SK-N-SH treated with all-trans-retinoic acid at 6 μM for 48 hours (cell line): ENCODE measurements around the gene SERTAD1.

Experiments used
- CSDC2 ChIP-seq: fragments of 250-450 bp; sonication (Bioruptor Pico); IDR thresholded peaks from 2 replicates; pipeline ENCODE4 v1.5.0; 2020; ENCODE audit warnings: mild to moderate bottlenecking, moderate library complexity
- PPARA ChIP-seq: fragments of 250-450 bp; sonication (Bioruptor Pico); IDR thresholded peaks from 2 replicates; pipeline ENCODE4 v1.5.0; 2020; ENCODE audit warnings: mild to moderate bottlenecking, borderline replicate concordance
- RARB ChIP-seq: fragments of 250-450 bp; sonication (Bioruptor Pico); IDR thresholded peaks from 2 replicates; pipeline ENCODE4 v1.8.0; 2021; ENCODE audit warnings: mild to moderate bottlenecking, moderate library complexity
- TOX ChIP-seq: fragments of 250-450 bp; sonication (Bioruptor Pico); IDR thresholded peaks from 2 replicates; pipeline ENCODE4 v1.8.0; 2021; ENCODE audit warnings: mild to moderate bottlenecking, moderate library complexity, borderline replicate concordance
- ZNF565 ChIP-seq: fragments of 450-650 bp; formaldehyde crosslinking; conservative IDR thresholded peaks from 2 replicates; pipeline ENCODE4 v1.5.0; 2020; ENCODE audit warnings: low read depth, mild to moderate bottlenecking, moderate library complexity
- ZNF8 ChIP-seq: fragments of 450-650 bp; formaldehyde crosslinking; IDR thresholded peaks from 2 replicates; pipeline ENCODE4 v1.5.0; 2020; ENCODE audit warnings: mild to moderate bottlenecking, moderate library complexity
- TF ChIP-seq, protein P1 (sequence below): fragments of 250-450 bp; sonication (Bioruptor Pico); IDR thresholded peaks from 2 replicates; pipeline ENCODE4 v1.8.0; 2020; ENCODE audit warnings: mild to moderate bottlenecking, moderate library complexity, borderline replicate concordance
- TF ChIP-seq, protein P2 (sequence below): fragments of 250-450 bp; sonication (Bioruptor Pico); IDR thresholded peaks from 2 replicates; pipeline ENCODE4 v1.5.1; 2021; ENCODE audit warnings: mild to moderate bottlenecking, moderate library complexity

GRCh38 chr19:40469011-40469410 is 43.2 kb upstream of the SERTAD1 start:
- no peak for TF ChIP-seq PPARA (CRISPR knock-in tag)
- TF ChIP-seq CSDC2 (CRISPR knock-in tag): no peak
- no peak for TF ChIP-seq RARB
- TF ChIP-seq, protein P1, sequence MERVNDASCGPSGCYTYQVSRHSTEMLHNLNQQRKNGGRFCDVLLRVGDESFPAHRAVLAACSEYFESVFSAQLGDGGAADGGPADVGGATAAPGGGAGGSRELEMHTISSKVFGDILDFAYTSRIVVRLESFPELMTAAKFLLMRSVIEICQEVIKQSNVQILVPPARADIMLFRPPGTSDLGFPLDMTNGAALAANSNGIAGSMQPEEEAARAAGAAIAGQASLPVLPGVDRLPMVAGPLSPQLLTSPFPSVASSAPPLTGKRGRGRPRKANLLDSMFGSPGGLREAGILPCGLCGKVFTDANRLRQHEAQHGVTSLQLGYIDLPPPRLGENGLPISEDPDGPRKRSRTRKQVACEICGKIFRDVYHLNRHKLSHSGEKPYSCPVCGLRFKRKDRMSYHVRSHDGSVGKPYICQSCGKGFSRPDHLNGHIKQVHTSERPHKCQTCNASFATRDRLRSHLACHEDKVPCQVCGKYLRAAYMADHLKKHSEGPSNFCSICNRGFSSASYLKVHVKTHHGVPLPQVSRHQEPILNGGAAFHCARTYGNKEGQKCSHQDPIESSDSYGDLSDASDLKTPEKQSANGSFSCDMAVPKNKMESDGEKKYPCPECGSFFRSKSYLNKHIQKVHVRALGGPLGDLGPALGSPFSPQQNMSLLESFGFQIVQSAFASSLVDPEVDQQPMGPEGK (CRISPR knock-in tag): no peak
- no peak for TF ChIP-seq ZNF565 (CRISPR knock-in tag)
- TF ChIP-seq ZNF8 (CRISPR knock-in tag): no peak
- no peak for TF ChIP-seq TOX (CRISPR knock-in tag)
- TF ChIP-seq, protein P2, sequence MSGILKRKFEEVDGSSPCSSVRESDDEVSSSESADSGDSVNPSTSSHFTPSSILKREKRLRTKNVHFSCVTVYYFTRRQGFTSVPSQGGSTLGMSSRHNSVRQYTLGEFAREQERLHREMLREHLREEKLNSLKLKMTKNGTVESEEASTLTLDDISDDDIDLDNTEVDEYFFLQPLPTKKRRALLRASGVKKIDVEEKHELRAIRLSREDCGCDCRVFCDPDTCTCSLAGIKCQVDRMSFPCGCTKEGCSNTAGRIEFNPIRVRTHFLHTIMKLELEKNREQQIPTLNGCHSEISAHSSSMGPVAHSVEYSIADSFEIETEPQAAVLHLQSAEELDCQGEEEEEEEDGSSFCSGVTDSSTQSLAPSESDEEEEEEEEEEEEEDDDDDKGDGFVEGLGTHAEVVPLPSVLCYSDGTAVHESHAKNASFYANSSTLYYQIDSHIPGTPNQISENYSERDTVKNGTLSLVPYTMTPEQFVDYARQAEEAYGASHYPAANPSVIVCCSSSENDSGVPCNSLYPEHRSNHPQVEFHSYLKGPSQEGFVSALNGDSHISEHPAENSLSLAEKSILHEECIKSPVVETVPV (CRISPR knock-in tag): no peak
